GM23338 (cell line): Measurements from ENCODE around the gene TAAR5. TPM values are rescaled to one million over a fixed set of nuclear protein-coding genes. Genes with fewer than 3 reads are reported as not detected.

Source experiments
- ATAC-seq: fragments of 200-7000 bp; cut with Tn5 transposase; 3 replicates; pipeline ENCODE4 v1.9.1; 2020
- DNase-seq: peaks from one replicate; pipeline ENCODE4 v3.0.0-alpha.2; 2015; ENCODE audit warnings: low spot score
- H2AFZ ChIP-seq: fragments of 200-600 bp; sonication (generic); 2 replicates; pipeline ENCODE4 v1.8.0; 2016; ENCODE audit warnings: antibody characterized with exemption, mild to moderate bottlenecking, moderate library complexity
- H3F3A ChIP-seq: fragments of 200-600 bp; sonication (generic); replicated peaks from 2 replicates; pipeline ENCODE4 v1.8.0; 2017; ENCODE audit warnings: antibody characterized with exemption, mixed run types, low read depth
- H3K27ac ChIP-seq: fragments of 200-600 bp; sonication (generic); 2 replicates; pipeline ENCODE4 v1.6.1; 2016; ENCODE audit warnings: low read depth
- H3K27me3 ChIP-seq: fragments of 200-600 bp; sonication (generic); 2 replicates; pipeline ENCODE4 v1.8.0; 2016; ENCODE audit warnings: mild to moderate bottlenecking, mixed run types, moderate library complexity; ENCODE audit not compliant: insufficient read depth
- H3K36me3 ChIP-seq: fragments of 200-600 bp; sonication (generic); 2 replicates; pipeline ENCODE4 v1.8.0; 2016; ENCODE audit warnings: mild to moderate bottlenecking; ENCODE audit not compliant: insufficient read depth
- H3K4me1 ChIP-seq: fragments of 200-600 bp; sonication (generic); 2 replicates; pipeline ENCODE4 v1.8.0; 2016; ENCODE audit warnings: mild to moderate bottlenecking, moderate library complexity; ENCODE audit not compliant: insufficient read depth
- H3K4me2 ChIP-seq: fragments of 200-600 bp; sonication (generic); 2 replicates; pipeline ENCODE4 v1.7.1; 2017; ENCODE audit warnings: mixed run types
- H3K4me3 ChIP-seq: fragments of 200-600 bp; sonication (generic); 2 replicates; pipeline ENCODE4 v1.6.1; 2016; ENCODE audit warnings: mixed run types
- H3K79me2 ChIP-seq: fragments of 200-600 bp; sonication (generic); replicated peaks from 2 replicates; pipeline ENCODE4 v1.8.0; 2017; ENCODE audit warnings: mild to moderate bottlenecking; ENCODE audit not compliant: insufficient read depth
- H3K9me2 ChIP-seq: fragments of 200-600 bp; sonication (generic); 2 replicates; pipeline ENCODE4 v1.8.0; 2017; ENCODE audit not compliant: insufficient read depth
- H4K20me1 ChIP-seq: fragments of 200-600 bp; sonication (generic); replicated peaks from 2 replicates; pipeline ENCODE4 v1.8.0; 2017; ENCODE audit warnings: mild to moderate bottlenecking; ENCODE audit not compliant: insufficient read depth
- H3K27ac Mint-ChIP-seq: 2 replicates; pipeline ENCODE4 v1.8.0; 2020; ENCODE audit warnings: inconsistent platforms, mild to moderate bottlenecking, moderate library complexity, mixed read lengths
- H3K27me3 Mint-ChIP-seq: 3 replicates; pipeline ENCODE4 v1.8.0; 2022; ENCODE audit warnings: low read depth, mild to moderate bottlenecking, moderate library complexity, mixed read lengths, inconsistent platforms; ENCODE audit not compliant: insufficient read depth, poor library complexity
- H3K36me3 Mint-ChIP-seq: 3 replicates; pipeline ENCODE4 v1.8.0; 2021; ENCODE audit warnings: low read depth, mild to moderate bottlenecking, inconsistent platforms, moderate library complexity, mixed read lengths
- H3K4me1 Mint-ChIP-seq: 3 replicates; pipeline ENCODE4 v1.8.0; 2020; ENCODE audit warnings: mild to moderate bottlenecking, inconsistent platforms, mixed read lengths
- H3K4me3 Mint-ChIP-seq: 3 replicates; pipeline ENCODE4 v1.8.0; 2021; ENCODE audit warnings: moderate library complexity, mild to moderate bottlenecking, inconsistent platforms, mixed read lengths
- H3K9me3 Mint-ChIP-seq: 3 replicates; pipeline ENCODE4 v1.8.0; 2020; ENCODE audit warnings: moderate library complexity, mild to moderate bottlenecking, inconsistent platforms, mixed read lengths
- CREB1 ChIP-seq: fragments of 250-450 bp; sonication (Bioruptor Pico); IDR thresholded peaks from 2 replicates; pipeline ENCODE4 v1.5.0; 2020; ENCODE audit warnings: low read depth, mild to moderate bottlenecking, moderate library complexity
- EZH2 ChIP-seq: fragments of 200-600 bp; sonication (generic); IDR thresholded peaks from one replicate; pipeline ENCODE4 v1.8.0; 2017; ENCODE audit warnings: antibody characterized with exemption, mild to moderate bottlenecking, low read depth; ENCODE audit not compliant: unreplicated experiment
- NANOG ChIP-seq: IDR thresholded peaks from 2 replicates; pipeline ENCODE4 v1.6.1; 2016; ENCODE audit warnings: antibody characterized with exemption, borderline replicate concordance
- POLR2AphosphoS5 ChIP-seq: IDR thresholded peaks from 2 replicates; pipeline ENCODE4 v1.6.1; 2016; ENCODE audit warnings: antibody characterized with exemption, low read depth
- ZNF114 ChIP-seq: fragments of 250-450 bp; sonication (Bioruptor Pico); IDR thresholded peaks from 2 replicates; pipeline ENCODE4 v1.5.0; 2020; ENCODE audit warnings: mild to moderate bottlenecking, moderate library complexity
- polyA plus RNA-seq: library from polyadenylated mRNA; unstranded; fragments of >200 nt; fragmentation: Nextera tagmentation; extraction: Ambion mirVana; gene quantifications from 2 replicates; pipeline ENCODE4 v1.2.1, GENCODE V29; 2016
- total RNA-seq: library from RNA; depleted of rRNA; stranded (reverse); fragments of >200 nt; shearing (Covaris generic); gene quantifications from 2 replicates; pipeline ENCODE4 v1.2.3, GENCODE V29; 2014
- TF ChIP-seq, protein P1 (sequence below): fragments of 250-450 bp; sonication (Bioruptor Pico); IDR thresholded peaks from 2 replicates; pipeline ENCODE4 v1.5.0; 2020; ENCODE audit warnings: mild to moderate bottlenecking, moderate library complexity
- TF ChIP-seq, protein P2 (sequence below): IDR thresholded peaks from 2 replicates; pipeline ENCODE4 v1.6.1; 2016; ENCODE audit warnings: antibody characterized with exemption
- TF ChIP-seq, protein P3 (sequence below), 2 experiments: fragments of 200-600 bp in 1 of 2; sonication (generic) in 1 of 2; conservative IDR thresholded peaks; 2 replicates each; pipeline versions ENCODE4 v1.5.1 to v1.6.1; 2016 to 2017; ENCODE audit warnings: antibody characterized with exemption in 2 of 2, low read depth in 2 of 2, mild to moderate bottlenecking in 2 of 2, moderate library complexity in 1 of 2

TAAR5 gene
- total and polyA plus RNA-seq, 2 experiments from 2014 or later, result not detected

DNA sequence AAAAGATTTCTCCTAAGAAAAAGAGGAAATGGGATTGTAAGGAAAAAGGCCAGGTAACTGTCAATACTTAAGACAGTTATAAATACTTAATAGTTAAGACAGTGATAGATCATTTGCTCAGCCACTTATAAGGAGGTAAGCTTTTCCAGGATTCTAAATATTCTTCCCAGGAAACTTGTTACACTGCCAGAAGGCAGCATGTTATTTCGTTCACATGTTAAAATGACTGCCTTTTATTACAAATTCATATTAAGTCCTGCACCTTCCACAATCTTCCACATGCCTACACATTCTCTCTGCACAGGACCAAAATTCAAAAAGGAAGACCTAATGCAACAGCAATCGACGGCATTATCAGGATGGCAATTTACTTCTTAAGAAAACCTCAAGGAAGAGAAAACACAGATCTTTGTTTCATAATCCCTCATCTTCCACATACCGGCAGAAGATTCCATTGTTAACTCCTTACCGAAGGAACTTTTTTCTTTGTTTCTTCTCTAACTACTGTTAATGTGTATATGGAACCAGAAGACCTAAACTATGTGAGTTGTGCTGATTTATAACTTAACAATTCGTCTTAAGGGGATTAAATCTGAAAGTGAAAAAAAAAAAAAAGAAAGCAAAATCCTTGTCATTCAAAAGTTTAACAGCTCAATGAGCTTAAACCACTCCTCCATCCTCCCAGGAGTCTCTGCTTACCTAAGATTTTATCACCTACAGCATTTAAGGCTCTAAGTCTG lies 33.7 kb upstream of the TAAR5 start (continued):
- TF ChIP-seq, protein P1, sequence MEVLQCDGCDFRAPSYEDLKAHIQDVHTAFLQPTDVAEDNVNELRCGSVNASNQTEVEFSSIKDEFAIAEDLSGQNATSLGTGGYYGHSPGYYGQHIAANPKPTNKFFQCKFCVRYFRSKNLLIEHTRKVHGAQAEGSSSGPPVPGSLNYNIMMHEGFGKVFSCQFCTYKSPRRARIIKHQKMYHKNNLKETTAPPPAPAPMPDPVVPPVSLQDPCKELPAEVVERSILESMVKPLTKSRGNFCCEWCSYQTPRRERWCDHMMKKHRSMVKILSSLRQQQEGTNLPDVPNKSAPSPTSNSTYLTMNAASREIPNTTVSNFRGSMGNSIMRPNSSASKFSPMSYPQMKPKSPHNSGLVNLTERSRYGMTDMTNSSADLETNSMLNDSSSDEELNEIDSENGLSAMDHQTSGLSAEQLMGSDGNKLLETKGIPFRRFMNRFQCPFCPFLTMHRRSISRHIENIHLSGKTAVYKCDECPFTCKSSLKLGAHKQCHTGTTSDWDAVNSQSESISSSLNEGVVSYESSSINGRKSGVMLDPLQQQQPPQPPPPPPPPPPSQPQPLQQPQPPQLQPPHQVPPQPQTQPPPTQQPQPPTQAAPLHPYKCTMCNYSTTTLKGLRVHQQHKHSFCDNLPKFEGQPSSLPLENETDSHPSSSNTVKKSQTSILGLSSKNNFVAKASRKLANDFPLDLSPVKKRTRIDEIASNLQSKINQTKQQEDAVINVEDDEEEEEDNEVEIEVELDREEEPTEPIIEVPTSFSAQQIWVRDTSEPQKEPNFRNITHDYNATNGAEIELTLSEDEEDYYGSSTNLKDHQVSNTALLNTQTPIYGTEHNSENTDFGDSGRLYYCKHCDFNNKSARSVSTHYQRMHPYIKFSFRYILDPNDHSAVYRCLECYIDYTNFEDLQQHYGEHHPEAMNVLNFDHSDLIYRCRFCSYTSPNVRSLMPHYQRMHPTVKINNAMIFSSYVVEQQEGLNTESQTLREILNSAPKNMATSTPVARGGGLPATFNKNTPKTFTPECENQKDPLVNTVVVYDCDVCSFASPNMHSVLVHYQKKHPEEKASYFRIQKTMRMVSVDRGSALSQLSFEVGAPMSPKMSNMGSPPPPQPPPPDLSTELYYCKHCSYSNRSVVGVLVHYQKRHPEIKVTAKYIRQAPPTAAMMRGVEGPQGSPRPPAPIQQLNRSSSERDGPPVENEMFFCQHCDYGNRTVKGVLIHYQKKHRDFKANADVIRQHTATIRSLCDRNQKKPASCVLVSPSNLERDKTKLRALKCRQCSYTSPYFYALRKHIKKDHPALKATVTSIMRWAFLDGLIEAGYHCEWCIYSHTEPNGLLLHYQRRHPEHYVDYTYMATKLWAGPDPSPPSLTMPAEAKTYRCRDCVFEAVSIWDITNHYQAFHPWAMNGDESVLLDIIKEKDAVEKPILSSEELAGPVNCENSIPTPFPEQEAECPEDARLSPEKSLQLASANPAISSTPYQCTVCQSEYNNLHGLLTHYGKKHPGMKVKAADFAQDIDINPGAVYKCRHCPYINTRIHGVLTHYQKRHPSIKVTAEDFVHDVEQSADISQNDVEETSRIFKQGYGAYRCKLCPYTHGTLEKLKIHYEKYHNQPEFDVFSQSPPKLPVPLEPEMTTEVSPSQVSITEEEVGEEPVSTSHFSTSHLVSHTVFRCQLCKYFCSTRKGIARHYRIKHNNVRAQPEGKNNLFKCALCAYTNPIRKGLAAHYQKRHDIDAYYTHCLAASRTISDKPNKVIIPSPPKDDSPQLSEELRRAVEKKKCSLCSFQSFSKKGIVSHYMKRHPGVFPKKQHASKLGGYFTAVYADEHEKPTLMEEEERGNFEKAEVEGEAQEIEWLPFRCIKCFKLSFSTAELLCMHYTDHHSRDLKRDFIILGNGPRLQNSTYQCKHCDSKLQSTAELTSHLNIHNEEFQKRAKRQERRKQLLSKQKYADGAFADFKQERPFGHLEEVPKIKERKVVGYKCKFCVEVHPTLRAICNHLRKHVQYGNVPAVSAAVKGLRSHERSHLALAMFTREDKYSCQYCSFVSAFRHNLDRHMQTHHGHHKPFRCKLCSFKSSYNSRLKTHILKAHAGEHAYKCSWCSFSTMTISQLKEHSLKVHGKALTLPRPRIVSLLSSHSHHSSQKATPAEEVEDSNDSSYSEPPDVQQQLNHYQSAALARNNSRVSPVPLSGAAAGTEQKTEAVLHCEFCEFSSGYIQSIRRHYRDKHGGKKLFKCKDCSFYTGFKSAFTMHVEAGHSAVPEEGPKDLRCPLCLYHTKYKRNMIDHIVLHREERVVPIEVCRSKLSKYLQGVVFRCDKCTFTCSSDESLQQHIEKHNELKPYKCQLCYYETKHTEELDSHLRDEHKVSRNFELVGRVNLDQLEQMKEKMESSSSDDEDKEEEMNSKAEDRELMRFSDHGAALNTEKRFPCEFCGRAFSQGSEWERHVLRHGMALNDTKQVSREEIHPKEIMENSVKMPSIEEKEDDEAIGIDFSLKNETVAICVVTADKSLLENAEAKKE (CRISPR knock-in tag), result no peak
- TF ChIP-seq, protein P2, sequence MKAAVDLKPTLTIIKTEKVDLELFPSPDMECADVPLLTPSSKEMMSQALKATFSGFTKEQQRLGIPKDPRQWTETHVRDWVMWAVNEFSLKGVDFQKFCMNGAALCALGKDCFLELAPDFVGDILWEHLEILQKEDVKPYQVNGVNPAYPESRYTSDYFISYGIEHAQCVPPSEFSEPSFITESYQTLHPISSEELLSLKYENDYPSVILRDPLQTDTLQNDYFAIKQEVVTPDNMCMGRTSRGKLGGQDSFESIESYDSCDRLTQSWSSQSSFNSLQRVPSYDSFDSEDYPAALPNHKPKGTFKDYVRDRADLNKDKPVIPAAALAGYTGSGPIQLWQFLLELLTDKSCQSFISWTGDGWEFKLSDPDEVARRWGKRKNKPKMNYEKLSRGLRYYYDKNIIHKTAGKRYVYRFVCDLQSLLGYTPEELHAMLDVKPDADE, result no peak
- TF ChIP-seq NANOG (no peak), ZNF114 (CRISPR knock-in tag) (no peak)

DNA sequence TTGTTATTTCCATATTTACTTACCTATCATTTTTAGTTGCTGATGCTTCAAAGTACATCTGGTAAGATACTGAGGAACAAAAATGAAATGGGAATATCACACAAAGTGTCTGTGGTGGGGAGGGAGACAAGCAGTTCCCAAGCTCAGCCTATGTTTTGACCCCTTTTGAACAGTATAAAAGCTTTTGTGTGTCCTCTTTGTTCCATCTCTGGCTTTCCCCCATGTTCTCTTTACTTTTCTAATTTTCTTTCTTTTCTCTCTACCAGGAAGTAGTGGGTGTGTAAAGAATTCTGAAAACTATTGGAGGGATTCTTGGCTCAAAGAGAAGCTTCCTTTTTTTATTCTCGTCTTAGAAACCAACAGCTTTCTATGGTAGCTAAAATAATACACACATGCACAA lies 27.1 kb upstream of the TAAR5 start:
- no peak for ATAC-seq
- no peak overlapping the region for H3K4me3 Mint-ChIP-seq
- H3K4me1 Mint-ChIP-seq, result peaks cover 4% of the 10 kb centered on the region; the same call in 2 of the 3 replicates

More for the DNA sequence above, 27.1 kb upstream of the TAAR5 start:
- Histone ChIP-seq H2AFZ (0 out of 2 replicates have a peak overlapping the region, but pooled peaks have one; percentile 6), H3K27ac (no peak overlapping the region), H3K4me2 (no peak overlapping the region), H3F3A (no peaks in the 10 kb centered on the region), H3K36me3 (no peaks in the 10 kb centered on the region), H4K20me1 (no peaks in the 10 kb centered on the region), H3K9me2 (no peaks in the 10 kb centered on the region), H3K27me3 (no peaks in the 10 kb centered on the region), H3K4me1 (no peaks in the 10 kb centered on the region), H3K4me3 (no peak overlapping the region), H3K79me2 (no peaks in the 10 kb centered on the region)
- TF ChIP-seq, protein P2, result no peak
- TF ChIP-seq, protein P3, sequence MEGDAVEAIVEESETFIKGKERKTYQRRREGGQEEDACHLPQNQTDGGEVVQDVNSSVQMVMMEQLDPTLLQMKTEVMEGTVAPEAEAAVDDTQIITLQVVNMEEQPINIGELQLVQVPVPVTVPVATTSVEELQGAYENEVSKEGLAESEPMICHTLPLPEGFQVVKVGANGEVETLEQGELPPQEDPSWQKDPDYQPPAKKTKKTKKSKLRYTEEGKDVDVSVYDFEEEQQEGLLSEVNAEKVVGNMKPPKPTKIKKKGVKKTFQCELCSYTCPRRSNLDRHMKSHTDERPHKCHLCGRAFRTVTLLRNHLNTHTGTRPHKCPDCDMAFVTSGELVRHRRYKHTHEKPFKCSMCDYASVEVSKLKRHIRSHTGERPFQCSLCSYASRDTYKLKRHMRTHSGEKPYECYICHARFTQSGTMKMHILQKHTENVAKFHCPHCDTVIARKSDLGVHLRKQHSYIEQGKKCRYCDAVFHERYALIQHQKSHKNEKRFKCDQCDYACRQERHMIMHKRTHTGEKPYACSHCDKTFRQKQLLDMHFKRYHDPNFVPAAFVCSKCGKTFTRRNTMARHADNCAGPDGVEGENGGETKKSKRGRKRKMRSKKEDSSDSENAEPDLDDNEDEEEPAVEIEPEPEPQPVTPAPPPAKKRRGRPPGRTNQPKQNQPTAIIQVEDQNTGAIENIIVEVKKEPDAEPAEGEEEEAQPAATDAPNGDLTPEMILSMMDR (conservative IDR thresholded peaks at IDR 0.05; ENCODE audit: low read depth in 2 of 2), result no peak
- TF ChIP-seq EZH2, result no peak
- TF ChIP-seq ZNF114 (CRISPR knock-in tag), result no peak
- no peak for TF ChIP-seq CREB1 (CRISPR knock-in tag)
- no peak for TF ChIP-seq POLR2AphosphoS5
- no peaks in the 10 kb centered on the region for H3K27me3 Mint-ChIP-seq
- H3K36me3 Mint-ChIP-seq, result no peaks in the 10 kb centered on the region
- H3K9me3 Mint-ChIP-seq, result no peaks in the 10 kb centered on the region
- no peak for DNase-seq
- no peak overlapping the region for H3K27ac Mint-ChIP-seq
